HepG2 (cell line): ENCODE data around the gene CIB1. TPM values are rescaled to one million over a fixed set of nuclear protein-coding genes. Genes with fewer than 3 reads are reported as not detected.
A peak's percentile ranks its signal among the peaks of the same experiment; 100 is the strongest.

ENCODE experiments used
- ATAC-seq: fragments of 200-7000 bp; cut with Tn5 transposase; 3 replicates; pipeline ENCODE4 v1.9.1; 2020; ENCODE audit warnings: mild to moderate bottlenecking, moderate library complexity
- BruUV-seq: library from RNA; stranded (reverse); fragments of 400-500 nt; replicated peaks from 2 replicates; lab custom pipeline; 2021; lab: Mats Ljungman, UMichigan
- CTCF ChIA-PET: fragments of 300-600 bp; formaldehyde crosslinking; extraction: SDS; loops from one replicate; lab custom pipeline; 2021; ENCODE audit warnings: low total read pairs, inconsistent platforms, low intra/inter-chr PET ratio; lab: Yijun Ruan, JAX
- POLR2A ChIA-PET: fragments of 350-600 bp; sonication (Branson Sonifier 250); formaldehyde crosslinking; loops from one replicate; lab custom pipeline; 2020; ENCODE audit warnings: antibody characterized with exemption, inconsistent platforms; lab: Yijun Ruan, JAX
- DNase-seq: peaks from one replicate; pipeline ENCODE4 v3.0.0-alpha.2; 2015; ENCODE audit warnings: low spot score
- FAIRE-seq: peaks from 3 replicates; lab custom pipeline; 2011; peaks lifted over from hg19 to GRCh38; lab: Jason Lieb, UNC
- H2AFZ ChIP-seq: one replicate; pipeline ENCODE4 v1.6.1; 2011; ENCODE audit warnings: low read length, inconsistent platforms
- H3K27ac ChIP-seq: fragments of 300-600 bp; 3 replicates; pipeline ENCODE4 v1.8.0; 2011; ENCODE audit warnings: mixed run types, mild to moderate bottlenecking, mixed read lengths, low read length, inconsistent platforms; ENCODE audit not compliant: insufficient read depth; ENCODE audit errors: extremely low read length
- H3K27me3 ChIP-seq, 2 experiments: fragments of 200-600 bp in 1 of 2; 2 replicates in 1 of 2; 3 replicates in 1 of 2; pipeline versions ENCODE4 v1.6.0 to v1.8.0; 2011; ENCODE audit warnings: low read length in 2 of 2, mild to moderate bottlenecking in 2 of 2, moderate library complexity in 2 of 2, inconsistent platforms in 1 of 2; ENCODE audit not compliant: insufficient read depth in 2 of 2, control insufficient read depth in 1 of 2
- H3K36me3 ChIP-seq, 2 experiments: fragments of 200-600 bp in 1 of 2; replicated peaks in 1 of 2; 2 replicates in 1 of 2; 3 replicates in 1 of 2; pipeline versions ENCODE4 v1.5.1 to v1.8.0; 2011; ENCODE audit warnings: low read length in 2 of 2, inconsistent platforms in 1 of 2; ENCODE audit not compliant: insufficient read depth in 2 of 2, control insufficient read depth in 1 of 2
- H3K4me1 ChIP-seq: 2 replicates; pipeline ENCODE4 v1.5.1; 2012; ENCODE audit warnings: low read length, inconsistent platforms; ENCODE audit not compliant: insufficient read depth
- H3K4me2 ChIP-seq: 2 replicates; pipeline ENCODE4 v1.6.0; 2011; ENCODE audit warnings: low read depth, low read length, inconsistent platforms
- H3K4me3 ChIP-seq, 3 experiments: fragments of 200-600 bp in 1 of 3; sonication (generic), shearing (Covaris generic) in 1 of 3; replicated peaks in 1 of 3; 2 replicates each; pipeline ENCODE4 v1.5.1; 2011 to 2016; ENCODE audit warnings: low read length in 3 of 3, inconsistent platforms in 2 of 3, low read depth in 2 of 3, mild to moderate bottlenecking in 2 of 3, control low read depth in 1 of 3, mixed read lengths in 1 of 3; ENCODE audit not compliant: insufficient read depth in 1 of 3
- H3K79me2 ChIP-seq: one replicate; pipeline ENCODE4 v1.6.1; 2011; ENCODE audit warnings: low read length, inconsistent platforms; ENCODE audit not compliant: insufficient read depth
- H3K9ac ChIP-seq: 2 replicates; pipeline ENCODE4 v1.6.0; 2011; ENCODE audit warnings: mild to moderate bottlenecking, low read depth, low read length, inconsistent platforms; ENCODE audit not compliant: insufficient read depth
- H3K9me3 ChIP-seq: 2 replicates; pipeline ENCODE4 v1.5.1; 2012; ENCODE audit warnings: mild to moderate bottlenecking, low read length
- H4K20me1 ChIP-seq: 2 replicates; pipeline ENCODE4 v1.6.0; 2011; ENCODE audit warnings: inconsistent platforms, mild to moderate bottlenecking, low read length, moderate library complexity; ENCODE audit not compliant: insufficient read depth
- HBP1 ChIP-seq: IDR thresholded peaks from 2 replicates; pipeline ENCODE4 v1.6.1; 2016; ENCODE audit warnings: low read depth, control low read depth
- HNRNPL ChIP-seq: fragments of 200-400 bp; formaldehyde crosslinking; IDR thresholded peaks from 2 replicates; pipeline ENCODE4 v1.6.1; 2017; ENCODE audit warnings: mild to moderate bottlenecking, low read depth, low read length
- NRL ChIP-seq: sonication (generic); formaldehyde crosslinking; IDR thresholded peaks from 2 replicates; pipeline ENCODE4 v1.5.0; 2020; ENCODE audit warnings: missing genetic modification reagents, mild to moderate bottlenecking, moderate library complexity, borderline replicate concordance
- PHF5A ChIP-seq: IDR thresholded peaks from one replicate; pipeline ENCODE4 v1.6.1; 2018; ENCODE audit warnings: low read depth, missing genetic modification reagents; ENCODE audit not compliant: unreplicated experiment
- SMC3 ChIP-seq: IDR thresholded peaks from 2 replicates; pipeline ENCODE4 v1.6.1; 2011; ENCODE audit warnings: low read length, improper control_type of control experiment
- ZNF251 ChIP-seq: sonication (generic); formaldehyde crosslinking; IDR thresholded peaks from 2 replicates; pipeline ENCODE4 v1.9.0; 2021; ENCODE audit warnings: mild to moderate bottlenecking, missing genetic modification reagents
- ZNF576 ChIP-seq: sonication (generic); formaldehyde crosslinking; IDR thresholded peaks from 2 replicates; pipeline ENCODE4 v1.4.0; 2020; ENCODE audit warnings: mild to moderate bottlenecking, missing genetic modification reagents
- ZNF710 ChIP-seq: sonication (generic); formaldehyde crosslinking; IDR thresholded peaks from 2 replicates; pipeline ENCODE4 v1.5.0; 2020; ENCODE audit warnings: mild to moderate bottlenecking, missing genetic modification reagents, borderline replicate concordance
- WGBS: methylation state at CpG from one replicate; pipeline ENCODE4 v1.1.6; 2017; ENCODE audit warnings: low lambda C conversion rate; 5-methylcytosine and 5-hydroxymethylcytosine counted together
- in situ Hi-C: cut with HindIII; loops from 2 replicates; pipeline ENCODE4 v1.10.0; 2017; ENCODE audit warnings: low pct_unique_long_range_greater_than_20kb; ENCODE audit not compliant: extremely low pct_ligation_motif_present
- intact Hi-C: fragments of 100-400 bp; cut with micrococcal nuclease; formaldehyde crosslinking; loops from one replicate; pipeline ENCODE4 v1.10.0; 2022; ENCODE audit not compliant: unreplicated experiment
- polyA plus RNA-seq, 8 experiments: library from polyadenylated mRNA; depleted of rRNA in 3 of 8; stranded (reverse) in 7 of 8; unstranded in 1 of 8; fragments of >200 nt; fragmentation: Illumina TruSeq in 4 of 8; extraction: Trizol in 4 of 8; gene quantifications; 2 replicates each; pipeline versions ENCODE4 v1.2.1 to v1.2.3, GENCODE V29; 2011 to 2016; ENCODE audit warnings: low read depth in 4 of 8, missing spikeins in 1 of 8, mixed read lengths in 1 of 8; ENCODE audit not compliant: insufficient read depth in 1 of 8
- total RNA-seq, 5 experiments: library from RNA; depleted of rRNA; stranded (reverse); fragments of >200 nt; fragmentation: Illumina TruSeq; extraction: Trizol; gene quantifications; 2 replicates each; pipeline ENCODE4 v1.2.3, GENCODE V29; 2016; ENCODE audit warnings: low read depth in 1 of 5

Gene CIB1
- total and polyA plus RNA-seq, 2 of the 13 experiments (the other 11 are each of a cell fraction or from before 2014, with no cell fraction given) = 38.7 to 72.7 TPM

GRCh38 chr15:90190606-90191343 lies 43.0 kb downstream of the CIB1 start (continued):
- TF ChIP-seq HNRNPL (0 out of 2 replicates have a peak, but pooled peaks have one; percentile 27), ZNF710 (CRISPR knock-in tag) (no peak), ZNF251 (CRISPR knock-in tag) (no peak)

- no peaks in the 10 kb centered on the region for H4K20me1 ChIP-seq
- no peak overlapping the region; the same call in 1 of the 2 replicates for H3K4me2 ChIP-seq
- in situ Hi-C loops = no loop called here
- H3K27ac ChIP-seq = no peak overlapping the region
- no peaks in the 10 kb centered on the region for H3K9me3 ChIP-seq
- H3K4me1 ChIP-seq = peaks cover 56% of the 10 kb centered on the region
- ChIA-PET POLR2A (interaction anchor here (0.5 to 0.9 kb wide), 2 partner anchors 25 to 41 kb away, joined by 3 read pairs; no protein-coding TSS in a partner anchor), CTCF (no interaction called here)
- no TSS peak for BruUV-seq
- peak overlapping the region in 1 of 3 experiments; percentile 9; a peak in 1 of 6 replicates for H3K4me3 ChIP-seq
- no peak for DNase-seq
- FAIRE-seq = no peak
- H2AFZ ChIP-seq = no peak overlapping the region
- ATAC-seq = no peak
- no peaks in the 10 kb centered on the region for H3K27me3 ChIP-seq
- intact Hi-C loops = no loop called here
- H3K36me3 ChIP-seq = no peaks in the 10 kb centered on the region
- no peaks in the 10 kb centered on the region for H3K79me2 ChIP-seq
- H3K9ac ChIP-seq = no peak overlapping the region
- 87% methylated on average over 6 of the region's 10 CpGs for WGBS
- TF ChIP-seq PHF5A (no peak), HBP1 (CRISPR knock-in tag) (no peak), ZNF576 (CRISPR knock-in tag) (no peak), SMC3 (no peak), NRL (CRISPR knock-in tag) (no peak)
Measured at GRCh38 chr15:90189781-90190467, 43.8 kb downstream of the CIB1 start.
